Astrocyte (in vitro differentiated cells and primary cell): ENCODE results near the gene SPN. TPM values are rescaled to one million over a fixed set of nuclear protein-coding genes. Genes with fewer than 3 reads are reported as not detected.

Experiments
- DNase-seq: peaks from one replicate; pipeline ENCODE4 v3.0.0-alpha.2; 2010; ENCODE audit warnings: low read depth
- FAIRE-seq: peaks from 2 replicates; lab custom pipeline; 2011; peaks lifted over from hg19 to GRCh38; lab: Jason Lieb, UNC
- H2AFZ ChIP-seq: 2 replicates; pipeline ENCODE4 v1.6.0; 2012; ENCODE audit warnings: low read depth, low read length, inconsistent platforms
- H3K27ac ChIP-seq: 2 replicates; pipeline ENCODE4 v1.5.1; 2011; ENCODE audit warnings: low read depth, low read length, inconsistent platforms
- H3K27me3 ChIP-seq: 2 replicates; pipeline ENCODE4 v1.6.0; 2011; ENCODE audit warnings: low read length, inconsistent platforms; ENCODE audit not compliant: insufficient read depth
- H3K36me3 ChIP-seq: 2 replicates; pipeline ENCODE4 v1.5.1; 2011; ENCODE audit warnings: low read length, inconsistent platforms; ENCODE audit not compliant: insufficient read depth
- H3K4me1 ChIP-seq: 2 replicates; pipeline ENCODE4 v1.5.1; 2011; ENCODE audit warnings: low read length, inconsistent platforms; ENCODE audit not compliant: insufficient read depth
- H3K4me2 ChIP-seq: 2 replicates; pipeline ENCODE4 v1.6.0; 2012; ENCODE audit warnings: low read length, inconsistent platforms
- H3K4me3 ChIP-seq: 2 replicates; pipeline ENCODE4 v1.5.1; 2011; ENCODE audit warnings: low read depth, mild to moderate bottlenecking, low read length, inconsistent platforms; ENCODE audit not compliant: insufficient read depth
- H3K79me2 ChIP-seq: 2 replicates; pipeline ENCODE4 v1.6.0; 2012; ENCODE audit warnings: mild to moderate bottlenecking, low read length, inconsistent platforms; ENCODE audit not compliant: insufficient read depth
- H3K9ac ChIP-seq: 2 replicates; pipeline ENCODE4 v1.6.0; 2012; ENCODE audit warnings: mild to moderate bottlenecking, low read length, inconsistent platforms
- H3K9me3 ChIP-seq: 2 replicates; pipeline ENCODE4 v1.5.1; 2012; ENCODE audit warnings: low read depth, mild to moderate bottlenecking, low read length, inconsistent platforms; ENCODE audit not compliant: insufficient read depth
- H4K20me1 ChIP-seq: 2 replicates; pipeline ENCODE4 v1.6.0; 2012; ENCODE audit warnings: low read length, inconsistent platforms; ENCODE audit not compliant: insufficient read depth
- H3K27ac Mint-ChIP-seq: one replicate; pipeline ENCODE4 v1.8.0; 2021; ENCODE audit warnings: mild to moderate bottlenecking, mixed read lengths; ENCODE audit not compliant: unreplicated experiment
- H3K27me3 Mint-ChIP-seq: one replicate; pipeline ENCODE4 v1.8.0; 2021; ENCODE audit warnings: low read depth, mixed read lengths; ENCODE audit not compliant: unreplicated experiment
- H3K36me3 Mint-ChIP-seq: one replicate; pipeline ENCODE4 v1.8.0; 2021; ENCODE audit warnings: low read depth, mixed read lengths; ENCODE audit not compliant: unreplicated experiment
- H3K4me1 Mint-ChIP-seq: one replicate; pipeline ENCODE4 v1.8.0; 2021; ENCODE audit warnings: low read depth, mixed read lengths; ENCODE audit not compliant: unreplicated experiment
- H3K4me3 Mint-ChIP-seq: one replicate; pipeline ENCODE4 v1.8.0; 2021; ENCODE audit warnings: mild to moderate bottlenecking, moderate library complexity, mixed read lengths; ENCODE audit not compliant: unreplicated experiment
- H3K9me3 Mint-ChIP-seq: one replicate; pipeline ENCODE4 v1.8.0; 2021; ENCODE audit warnings: mild to moderate bottlenecking, mixed read lengths; ENCODE audit not compliant: unreplicated experiment
- CTCF ChIP-seq: IDR thresholded peaks from 2 replicates; pipeline ENCODE4 v1.5.1; 2011; ENCODE audit warnings: low read depth, mild to moderate bottlenecking, inconsistent platforms, low read length, moderate library complexity; ENCODE audit not compliant: insufficient read depth
- EZH2 ChIP-seq: IDR thresholded peaks from 2 replicates; pipeline ENCODE4 v1.6.1; 2012; ENCODE audit warnings: mild to moderate bottlenecking, low read length, inconsistent platforms; ENCODE audit not compliant: insufficient read depth
- total RNA-seq: library from RNA; stranded (reverse); gene quantifications from 2 replicates; pipeline ENCODE4 v1.2.1, GENCODE V29; 2021

Gene SPN
- total RNA-seq, 1 donor from 2014 or later: 0.07 TPM

GRCh38 chr16:29649588-29650494 lies 13.2 kb upstream of the SPN start:
- Mint-ChIP-seq H3K4me1 (no peaks in the 10 kb centered on the region), H3K4me3 (peak overlapping the region; percentile 28), H3K27ac (no peak overlapping the region), H3K27me3 (peaks cover 3% of the 10 kb centered on the region), H3K9me3 (no peaks in the 10 kb centered on the region), H3K36me3 (no peaks in the 10 kb centered on the region)
- FAIRE-seq (no peak), DNase-seq (no peak)
- H3K9ac ChIP-seq: no peak overlapping the region
- no peak overlapping the region for H3K27ac ChIP-seq
- H2AFZ ChIP-seq: no peak overlapping the region
- no peaks in the 10 kb centered on the region for H3K79me2 ChIP-seq
- H3K9me3 ChIP-seq: no peaks in the 10 kb centered on the region
- H4K20me1 ChIP-seq: no peaks in the 10 kb centered on the region
- no peak overlapping the region for H3K4me3 ChIP-seq
- no peaks in the 10 kb centered on the region for H3K4me1 ChIP-seq
- H3K4me2 ChIP-seq: no peak overlapping the region
- no peaks in the 10 kb centered on the region for H3K36me3 ChIP-seq
- no peaks in the 10 kb centered on the region for H3K27me3 ChIP-seq
- TF ChIP-seq EZH2: no peak
- TF ChIP-seq CTCF: no peak

- no peak for TF ChIP-seq CTCF
- TF ChIP-seq EZH2: no peak
- no peaks in the 10 kb centered on the region for H4K20me1 ChIP-seq
- no peaks in the 10 kb centered on the region for H3K9me3 Mint-ChIP-seq
- no peak overlapping the region for H3K27ac Mint-ChIP-seq
- no peak overlapping the region for H3K4me2 ChIP-seq
- no peaks in the 10 kb centered on the region for H3K27me3 ChIP-seq
- no peaks in the 10 kb centered on the region for H3K9me3 ChIP-seq
- H3K27ac ChIP-seq: no peak overlapping the region
- peaks cover 3% of the 10 kb centered on the region for H3K27me3 Mint-ChIP-seq
- H3K4me1 ChIP-seq: no peaks in the 10 kb centered on the region
- H3K4me3 ChIP-seq: no peak overlapping the region
- no peak for DNase-seq
- no peaks in the 10 kb centered on the region for H3K36me3 ChIP-seq
- no peaks in the 10 kb centered on the region for H3K79me2 ChIP-seq
- H3K9ac ChIP-seq: no peak overlapping the region
- no peak for FAIRE-seq
- H3K36me3 Mint-ChIP-seq: no peaks in the 10 kb centered on the region
- H2AFZ ChIP-seq: no peak overlapping the region
- no peaks in the 10 kb centered on the region for H3K4me1 Mint-ChIP-seq
- no peak overlapping the region for H3K4me3 Mint-ChIP-seq
Measured at GRCh38 chr16:29650771-29651170, 12.3 kb upstream of the SPN start.

GRCh38 chr16:29651774-29652349 lies 11.2 kb upstream of the SPN start:
- Histone ChIP-seq H2AFZ (no peak overlapping the region), H3K9ac (no peak overlapping the region), H3K27me3 (no peaks in the 10 kb centered on the region), H3K79me2 (no peaks in the 10 kb centered on the region), H3K36me3 (no peaks in the 10 kb centered on the region), H3K4me3 (no peak overlapping the region), H3K27ac (no peak overlapping the region), H3K4me2 (no peak overlapping the region), H3K9me3 (no peaks in the 10 kb centered on the region), H3K4me1 (no peaks in the 10 kb centered on the region), H4K20me1 (no peaks in the 10 kb centered on the region)
- H3K36me3 Mint-ChIP-seq: no peaks in the 10 kb centered on the region
- DNase-seq (no peak), FAIRE-seq (no peak)
- H3K9me3 Mint-ChIP-seq: no peaks in the 10 kb centered on the region
- H3K27ac Mint-ChIP-seq: no peak overlapping the region
- H3K4me3 Mint-ChIP-seq: no peak overlapping the region
- TF ChIP-seq EZH2 (no peak), CTCF (no peak)
- H3K4me1 Mint-ChIP-seq: no peaks in the 10 kb centered on the region
- peaks cover 6% of the 10 kb centered on the region for H3K27me3 Mint-ChIP-seq
